T-helper 2 cell treated with Interferon-gamma antibody and Interleukin-4, amounts not matched to agents 5 μg/mL and 100 μg/mL, for 36 hours (primary cell): ENCODE measurements around the gene GLT1D1.

Experiments used
- DNase-seq: peaks from one replicate; pipeline ENCODE4 v3.0.0; 2021; ENCODE audit warnings: low spot score
- H3K27ac Mint-ChIP-seq: one replicate; pipeline ENCODE4 v1.8.0; 2021; ENCODE audit warnings: mild to moderate bottlenecking, mixed read lengths
- H3K27me3 Mint-ChIP-seq: one replicate; pipeline ENCODE4 v1.8.0; 2021; ENCODE audit warnings: low read depth, mixed read lengths
- H3K36me3 Mint-ChIP-seq: one replicate; pipeline ENCODE4 v1.8.0; 2021; ENCODE audit warnings: low read depth, mixed read lengths
- H3K4me1 Mint-ChIP-seq: one replicate; pipeline ENCODE4 v1.8.0; 2021; ENCODE audit warnings: low read depth, mixed read lengths
- H3K4me3 Mint-ChIP-seq: one replicate; pipeline ENCODE4 v1.8.0; 2022; ENCODE audit warnings: mild to moderate bottlenecking, moderate library complexity, mixed read lengths
- H3K9me3 Mint-ChIP-seq: one replicate; pipeline ENCODE4 v1.8.0; 2021; ENCODE audit warnings: mixed read lengths

GLT1D1 gene

DNA sequence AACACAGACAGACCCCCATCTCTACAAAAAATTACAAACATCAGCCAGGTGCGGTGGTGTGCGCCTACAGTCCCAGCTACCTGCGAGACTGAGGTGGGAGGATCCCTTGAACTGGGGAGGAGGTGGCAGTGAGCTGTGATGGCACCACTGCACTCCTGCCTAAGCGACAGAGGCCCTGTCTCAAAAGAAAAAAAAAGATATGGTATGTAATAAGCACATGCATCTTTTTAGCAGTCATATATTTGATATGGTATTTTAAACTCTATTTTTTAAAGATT is 36.7 kb upstream of the GLT1D1 start:
- Mint-ChIP-seq H3K4me1 (peaks cover 47% of the 10 kb centered on the region), H3K27ac (no peak overlapping the region), H3K27me3 (no peaks in the 10 kb centered on the region), H3K9me3 (no peaks in the 10 kb centered on the region), H3K36me3 (peaks cover 29% of the 10 kb centered on the region), H3K4me3 (no peak overlapping the region)
- DNase-seq = no peak

GRCh38 chr12:128817111-128818015 is 35.9 kb upstream of the GLT1D1 start:
- no peaks in the 10 kb centered on the region for H3K9me3 Mint-ChIP-seq
- H3K27ac Mint-ChIP-seq = peak overlapping the region; percentile 22
- no peak for DNase-seq
- peaks cover 48% of the 10 kb centered on the region for H3K4me1 Mint-ChIP-seq
- peaks cover 31% of the 10 kb centered on the region for H3K36me3 Mint-ChIP-seq
- H3K4me3 Mint-ChIP-seq = peak overlapping the region; percentile 9
- H3K27me3 Mint-ChIP-seq = no peaks in the 10 kb centered on the region

GRCh38 chr12:128818065-128819022 is 34.9 kb upstream of the GLT1D1 start:
- H3K27me3 Mint-ChIP-seq = no peaks in the 10 kb centered on the region
- H3K27ac Mint-ChIP-seq = peak overlapping the region; percentile 18
- no peak overlapping the region for H3K4me3 Mint-ChIP-seq
- peaks cover 49% of the 10 kb centered on the region for H3K4me1 Mint-ChIP-seq
- no peaks in the 10 kb centered on the region for H3K9me3 Mint-ChIP-seq
- peaks cover 24% of the 10 kb centered on the region for H3K36me3 Mint-ChIP-seq
- no peak for DNase-seq

DNA sequence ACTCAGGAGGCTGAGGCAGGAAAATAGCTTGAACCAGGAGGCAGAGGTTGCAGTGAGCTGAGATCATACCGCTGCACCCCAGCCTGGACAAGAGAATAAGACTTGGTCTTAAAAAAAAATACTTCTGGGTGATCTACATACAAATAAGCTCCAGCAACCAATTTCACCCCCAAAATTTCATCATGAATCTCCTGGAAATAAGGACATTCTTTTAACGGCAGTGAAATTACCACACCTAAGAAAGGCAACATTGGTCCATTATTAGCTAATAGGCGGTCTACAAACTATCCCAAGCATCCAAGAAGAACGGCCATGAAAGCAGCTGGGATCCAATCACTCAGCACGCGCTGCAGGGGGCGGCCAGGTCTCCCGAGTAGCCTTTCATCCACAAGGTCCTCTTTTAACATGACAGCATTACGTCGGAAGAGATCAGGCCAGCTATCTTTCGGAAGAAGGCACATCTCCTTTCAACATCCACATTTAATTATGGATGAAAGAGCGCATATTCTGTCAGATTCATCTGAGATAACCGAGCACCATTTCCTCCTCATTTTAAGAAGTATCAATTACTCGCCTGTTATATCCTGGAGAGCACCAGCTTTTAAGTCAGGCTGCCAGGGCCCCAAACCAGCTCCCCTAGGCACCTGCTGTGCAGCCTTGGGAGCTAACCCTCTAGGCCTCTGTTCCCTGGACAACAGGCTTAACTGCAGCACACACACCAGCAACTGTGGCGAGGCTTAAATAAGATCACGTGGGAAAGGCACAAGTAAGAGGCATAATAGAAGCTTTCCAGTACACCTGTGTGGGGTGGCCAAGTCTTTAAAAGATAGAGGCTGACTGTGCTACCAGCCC is 33.8 kb upstream of the GLT1D1 start:
- H3K4me3 Mint-ChIP-seq = no peak overlapping the region
- DNase-seq = no peak
- H3K27me3 Mint-ChIP-seq = no peaks in the 10 kb centered on the region
- peaks cover 48% of the 10 kb centered on the region for H3K4me1 Mint-ChIP-seq
- H3K36me3 Mint-ChIP-seq = peaks cover 21% of the 10 kb centered on the region
- H3K27ac Mint-ChIP-seq = no peak overlapping the region
- no peaks in the 10 kb centered on the region for H3K9me3 Mint-ChIP-seq

DNA sequence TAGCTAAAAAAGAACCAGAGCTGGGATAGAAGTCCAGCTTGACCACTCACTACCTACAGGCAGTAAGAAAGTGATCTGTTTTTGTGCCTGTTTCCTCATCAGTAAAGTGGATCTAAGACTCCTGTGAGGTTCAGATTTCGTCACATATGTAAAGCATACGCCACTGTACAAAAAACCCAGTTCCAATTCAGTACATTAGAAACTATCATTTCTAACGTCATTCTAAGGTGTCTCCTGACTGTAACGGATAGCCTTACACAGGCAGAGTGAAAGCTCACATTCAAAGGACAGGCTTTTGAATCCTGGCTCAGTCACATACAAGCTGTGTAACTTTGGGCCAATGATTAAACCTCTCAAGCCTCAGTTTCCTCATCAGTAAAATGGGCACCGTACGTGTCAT is 33.0 kb upstream of the GLT1D1 start:
- H3K9me3 Mint-ChIP-seq = no peaks in the 10 kb centered on the region

GRCh38 chr12:128820723-128821432 is 32.4 kb upstream of the GLT1D1 start:
- Mint-ChIP-seq H3K27me3 (no peaks in the 10 kb centered on the region), H3K36me3 (peaks cover 16% of the 10 kb centered on the region), H3K27ac (peak overlapping the region; percentile 79), H3K9me3 (no peaks in the 10 kb centered on the region), H3K4me3 (peak overlapping the region; percentile 73), H3K4me1 (peaks cover 52% of the 10 kb centered on the region)
- DNase-seq = no peak

More for the DNA sequence above, 33.0 kb upstream of the GLT1D1 start:
- Mint-ChIP-seq H3K27ac (no peak overlapping the region), H3K4me1 (peaks cover 54% of the 10 kb centered on the region), H3K27me3 (no peaks in the 10 kb centered on the region), H3K4me3 (no peak overlapping the region), H3K36me3 (peaks cover 17% of the 10 kb centered on the region)
- no peak for DNase-seq

DNA sequence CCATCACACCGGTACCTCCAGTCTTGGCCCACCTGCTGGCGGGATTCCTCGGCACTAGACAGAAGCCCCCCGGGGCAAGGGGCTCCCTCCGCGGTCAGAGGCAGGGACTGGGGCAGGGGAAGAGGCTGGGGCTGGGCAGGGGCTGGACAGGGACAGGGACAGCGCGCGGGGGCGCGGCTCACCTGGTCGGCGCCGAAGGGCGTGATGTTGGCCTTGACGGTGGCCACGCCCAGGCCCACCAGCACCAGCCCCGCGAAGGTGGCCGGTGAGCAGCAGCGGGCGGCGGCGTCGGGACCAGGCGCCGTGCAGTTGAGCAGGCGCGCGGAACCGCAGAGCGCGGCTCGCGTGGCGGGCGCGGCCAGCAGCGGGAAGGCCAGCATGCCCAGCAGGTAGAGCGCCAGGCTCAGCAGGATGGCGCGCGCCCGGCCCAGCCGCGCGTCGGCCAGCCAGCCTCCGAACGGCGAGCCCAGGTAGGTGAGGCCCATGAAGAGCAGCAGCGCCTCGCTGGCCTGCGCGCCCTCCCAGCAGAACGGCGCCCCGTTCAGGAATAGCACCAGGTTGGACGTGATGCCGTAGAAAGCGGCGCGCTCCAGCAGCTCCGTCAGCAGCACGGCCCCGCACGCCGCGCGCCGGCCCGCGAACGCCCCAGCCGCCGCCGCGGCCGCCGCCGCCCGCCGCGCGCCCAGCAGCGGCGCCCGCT is 29.9 kb upstream of the GLT1D1 start:
- Mint-ChIP-seq H3K36me3 (peaks cover 14% of the 10 kb centered on the region), H3K9me3 (peaks cover 4% of the 10 kb centered on the region), H3K4me3 (peak overlapping the region; percentile 87), H3K4me1 (peaks cover 35% of the 10 kb centered on the region), H3K27me3 (no peaks in the 10 kb centered on the region), H3K27ac (peak overlapping the region; percentile 78)
- DNase-seq = no peak

DNA sequence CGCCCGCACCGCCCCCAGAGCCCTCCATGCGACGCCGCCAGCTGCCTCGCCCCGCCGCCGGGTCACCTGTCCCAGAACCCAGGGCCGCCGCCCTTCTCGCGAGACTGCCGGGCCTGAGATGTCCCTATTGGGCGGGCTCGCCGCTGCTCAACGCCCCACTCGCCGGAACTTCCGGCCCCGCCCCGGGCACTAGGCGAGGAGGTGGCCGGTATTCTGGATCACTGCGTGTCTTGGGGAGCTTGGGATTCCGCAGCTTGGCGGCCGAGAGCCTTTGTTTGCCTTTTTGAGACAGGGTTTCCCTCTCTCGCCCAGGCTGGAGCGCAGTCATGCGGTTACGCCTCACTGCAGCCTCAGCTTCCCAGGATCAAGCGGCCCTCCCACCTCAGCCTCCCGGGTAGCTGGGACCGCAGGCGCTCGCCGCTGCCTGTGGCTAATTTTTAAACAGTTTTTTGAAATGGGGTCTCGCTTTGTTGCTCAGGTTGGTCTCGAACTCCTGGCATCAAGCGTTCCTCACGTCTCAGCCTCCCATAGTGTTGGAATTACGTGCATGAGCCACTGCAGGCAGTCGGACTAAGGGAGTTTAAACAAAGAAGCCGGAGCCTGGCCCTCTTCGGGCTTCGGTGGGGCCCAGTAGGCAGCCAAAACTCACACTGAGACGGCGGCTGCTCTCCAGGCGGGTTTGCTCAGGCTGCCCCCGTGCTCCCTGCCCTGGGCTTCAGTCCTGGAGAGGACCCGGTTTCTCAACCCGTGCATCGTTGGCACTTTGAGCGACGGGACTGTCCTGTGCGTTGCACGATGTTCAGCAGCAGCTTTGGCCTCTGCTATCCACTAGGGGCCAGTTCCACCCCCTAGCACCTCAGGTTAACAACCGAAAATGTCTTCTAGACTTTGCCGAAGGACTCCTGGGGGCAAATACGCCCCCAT is 29.1 kb upstream of the GLT1D1 start, which contains the start of gene SLC15A4:
SLC15A4 (minus strand) TSS at position 43 of the 924 bp plus-strand sequence; CDS start at position 28, 15 bp downstream.
- peaks cover 14% of the 10 kb centered on the region for H3K36me3 Mint-ChIP-seq
- H3K9me3 Mint-ChIP-seq = peaks cover 7% of the 10 kb centered on the region

GRCh38 chr12:128825835-128826234 is 27.4 kb upstream of the GLT1D1 start:
- no peak overlapping the region for H3K27ac Mint-ChIP-seq

More for the DNA sequence above, 29.1 kb upstream of the GLT1D1 start, which contains the start of gene SLC15A4:
- H3K27me3 Mint-ChIP-seq = no peaks in the 10 kb centered on the region
- peak within 1 kb of the TSS; percentile 87 for H3K4me3 Mint-ChIP-seq
- H3K27ac Mint-ChIP-seq = peak within 1 kb of the TSS; percentile 85
- peak; percentile 96 for DNase-seq
- peaks cover 34% of the 10 kb centered on the region for H3K4me1 Mint-ChIP-seq

GRCh38 chr12:128827724-128828123 is 25.6 kb upstream of the GLT1D1 start:
- Mint-ChIP-seq H3K4me1 (peaks cover 27% of the 10 kb centered on the region), H3K27me3 (no peaks in the 10 kb centered on the region), H3K9me3 (peaks cover 7% of the 10 kb centered on the region), H3K27ac (no peak overlapping the region), H3K36me3 (no peaks in the 10 kb centered on the region), H3K4me3 (no peak overlapping the region)
- no peak for DNase-seq

More at GRCh38 chr12:128825835-128826234, 27.4 kb upstream of the GLT1D1 start:
- no peaks in the 10 kb centered on the region for H3K27me3 Mint-ChIP-seq
- H3K9me3 Mint-ChIP-seq = peaks cover 7% of the 10 kb centered on the region
- peaks cover 9% of the 10 kb centered on the region for H3K36me3 Mint-ChIP-seq
- DNase-seq = no peak
- peaks cover 39% of the 10 kb centered on the region for H3K4me1 Mint-ChIP-seq
- no peak overlapping the region for H3K4me3 Mint-ChIP-seq

DNA sequence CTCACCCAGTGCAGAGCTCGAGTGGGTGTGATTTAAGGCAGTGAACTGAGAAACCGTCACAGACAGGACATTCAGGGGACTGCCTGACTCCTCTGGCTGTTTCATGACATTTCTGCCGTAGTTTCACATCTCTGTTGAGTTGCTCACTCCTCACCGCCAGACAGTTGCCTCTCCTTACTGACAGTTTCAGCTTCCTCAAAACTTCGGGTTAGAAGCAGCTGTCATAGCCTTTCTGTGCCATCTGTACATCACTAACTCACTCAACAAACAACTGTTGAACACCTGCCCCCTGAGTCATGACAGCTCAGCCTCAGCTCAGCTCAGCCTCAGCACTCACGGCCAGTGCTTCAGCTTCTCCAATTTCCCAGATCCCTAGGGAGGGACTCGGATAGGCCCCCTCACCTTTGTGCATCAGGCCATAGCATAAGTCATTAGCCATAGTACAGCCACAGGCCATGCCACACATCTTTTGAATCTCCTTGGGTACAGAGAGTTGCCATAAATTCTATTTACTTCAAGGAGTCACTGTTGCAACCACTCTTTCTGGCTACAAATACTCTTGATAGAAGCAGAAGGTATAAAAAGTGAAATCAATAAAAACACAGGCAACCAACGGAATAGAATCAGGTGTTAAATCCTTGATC is 23.3 kb upstream of the GLT1D1 start:
- Mint-ChIP-seq H3K4me1 (peaks cover 20% of the 10 kb centered on the region), H3K27ac (peak overlapping the region; percentile 88), H3K36me3 (no peaks in the 10 kb centered on the region), H3K27me3 (no peaks in the 10 kb centered on the region), H3K4me3 (peak overlapping the region; percentile 77), H3K9me3 (peaks cover 7% of the 10 kb centered on the region)
- peak; percentile 65 for DNase-seq
